ENCODE measurements around the gene UBP1.

The UBP1 gene

GRCh38 chr3:33392144-33392543 lies 48.1 kb downstream of the UBP1 start:
- DNase-seq (ENCODE audit: low read depth in 1 of 2, low spot score in 1 of 2) = no peak

GRCh38 chr3:33391255-33391995 lies 48.8 kb downstream of the UBP1 start:
- DNase-seq (ENCODE audit: low read depth in 1 of 2, low spot score in 1 of 2) = no peak

- DNase-seq (ENCODE audit: low read depth in 1 of 2, low spot score in 1 of 2) = no peak
Observed at GRCh38 chr3:33389908-33390307, 50.3 kb downstream of the UBP1 start.

- DNase-seq (ENCODE audit: low read depth in 1 of 2, low spot score in 1 of 2) = no peak
Observed at GRCh38 chr3:33388374-33389100, 51.7 kb downstream of the UBP1 start.

GRCh38 chr3:33386631-33387030 lies 53.6 kb downstream of the UBP1 start:
- DNase-seq (ENCODE audit: low read depth in 1 of 2, low spot score in 1 of 2) = no peak

GRCh38 chr3:33385423-33385822 lies 54.8 kb downstream of the UBP1 start:
- peak in 1 of 2 donors; percentile 15 for DNase-seq (ENCODE audit: low read depth in 1 of 2, low spot score in 1 of 2)

GRCh38 chr3:33383951-33384350 lies 56.3 kb downstream of the UBP1 start:
- DNase-seq (ENCODE audit: low read depth in 1 of 2, low spot score in 1 of 2) = no peak

- DNase-seq (ENCODE audit: low read depth in 1 of 2, low spot score in 1 of 2) = no peak
Observed at GRCh38 chr3:33380653-33381052, 59.6 kb downstream of the UBP1 start.

GRCh38 chr3:33377931-33378330 lies 62.3 kb downstream of the UBP1 start:
- DNase-seq (ENCODE audit: low read depth in 1 of 2, low spot score in 1 of 2) = no peak

- no peak for DNase-seq (ENCODE audit: low read depth in 1 of 2, low spot score in 1 of 2)
Observed at GRCh38 chr3:33377489-33377888, 62.7 kb downstream of the UBP1 start.

- no peak for DNase-seq (ENCODE audit: low read depth in 1 of 2, low spot score in 1 of 2)
Observed at GRCh38 chr3:33373082-33373437, 67.1 kb downstream of the UBP1 start.

- peak; percentile 7 to 30 for DNase-seq (ENCODE audit: low read depth in 1 of 2, low spot score in 1 of 2)
Observed at GRCh38 chr3:33372218-33373081, 67.8 kb downstream of the UBP1 start.

- DNase-seq (ENCODE audit: low read depth in 1 of 2, low spot score in 1 of 2) = no peak
Observed at GRCh38 chr3:33364531-33365128, 75.6 kb downstream of the UBP1 start.

- DNase-seq (ENCODE audit: low read depth in 1 of 2, low spot score in 1 of 2) = no peak
Observed at GRCh38 chr3:33364060-33364459, 76.1 kb downstream of the UBP1 start.

GRCh38 chr3:33363113-33363800 lies 76.9 kb downstream of the UBP1 start:
- no peak for DNase-seq (ENCODE audit: low read depth in 1 of 2, low spot score in 1 of 2)

GRCh38 chr3:33360136-33360825 lies 79.9 kb downstream of the UBP1 start:
- DNase-seq (ENCODE audit: low read depth in 1 of 2, low spot score in 1 of 2) = no peak

GRCh38 chr3:33358172-33358781 lies 81.9 kb downstream of the UBP1 start:
- no peak for DNase-seq (ENCODE audit: low read depth in 1 of 2, low spot score in 1 of 2)

- no peak for DNase-seq (ENCODE audit: low read depth in 1 of 2, low spot score in 1 of 2)
Observed at GRCh38 chr3:33355611-33356010, 84.6 kb downstream of the UBP1 start.

GRCh38 chr3:33339758-33340157 lies 100.4 kb downstream of the UBP1 start:
- DNase-seq (ENCODE audit: low read depth in 1 of 2, low spot score in 1 of 2) = no peak
